Activated CD8-positive, alpha-beta T cell treated with anti-CD3 and anti-CD28 coated beads for 36 hours (primary cell): ENCODE data around the gene SLC16A5. TPM values are rescaled to one million over a fixed set of nuclear protein-coding genes. Genes with fewer than 3 reads are reported as not detected.

Experiments
- ATAC-seq: fragments of 200-7000 bp; cut with Tn5 transposase; one replicate; pipeline ENCODE4 v1.10.0; 2021; ENCODE audit warnings: mild to moderate bottlenecking, moderate library complexity
- CTCF ChIA-PET: fragments of 350-600 bp; sonication (Branson Sonifier 250); formaldehyde crosslinking; loops from one replicate; lab custom pipeline; 2021; ENCODE audit warnings: antibody characterized with exemption; lab: Charles Lee
- POLR2A ChIA-PET: fragments of 350-600 bp; sonication (Branson Sonifier 250); formaldehyde crosslinking; loops from one replicate; lab custom pipeline; 2021; ENCODE audit warnings: antibody characterized with exemption; lab: Charles Lee
- DNase-seq: peaks from one replicate; pipeline ENCODE4 v3.0.0-alpha.2; 2020
- H3K27ac Mint-ChIP-seq: one replicate; pipeline ENCODE4 v1.8.0; 2021; ENCODE audit warnings: mild to moderate bottlenecking, mixed read lengths
- H3K27me3 Mint-ChIP-seq: one replicate; pipeline ENCODE4 v1.8.0; 2021; ENCODE audit warnings: mixed read lengths
- H3K36me3 Mint-ChIP-seq: one replicate; pipeline ENCODE4 v1.8.0; 2021; ENCODE audit warnings: low read depth, mixed read lengths
- H3K4me1 Mint-ChIP-seq: one replicate; pipeline ENCODE4 v1.8.0; 2021; ENCODE audit warnings: low read depth, mixed read lengths
- H3K4me3 Mint-ChIP-seq: one replicate; pipeline ENCODE4 v1.8.0; 2021; ENCODE audit warnings: mild to moderate bottlenecking, moderate library complexity, mixed read lengths
- H3K9me3 Mint-ChIP-seq: one replicate; pipeline ENCODE4 v1.8.0; 2021; ENCODE audit warnings: mixed read lengths
- intact Hi-C: fragments of 100-400 bp; cut with micrococcal nuclease; formaldehyde crosslinking; loops from one replicate; pipeline ENCODE4 v1.10.0; 2022
- total RNA-seq, 2 experiments: library from RNA; stranded (reverse); gene quantifications; one replicate each; pipeline ENCODE4 v1.2.3, GENCODE V29; 2021
- TF ChIP-seq, protein P1 (sequence below): fragments of 200-600 bp; IDR thresholded peaks from one replicate; pipeline ENCODE4 v1.8.0; 2022; ENCODE audit warnings: antibody characterized with exemption, mild to moderate bottlenecking

Gene SLC16A5
- total RNA-seq, 2 experiments from 2014 or later: 2.0 to 2.8 TPM

DNA sequence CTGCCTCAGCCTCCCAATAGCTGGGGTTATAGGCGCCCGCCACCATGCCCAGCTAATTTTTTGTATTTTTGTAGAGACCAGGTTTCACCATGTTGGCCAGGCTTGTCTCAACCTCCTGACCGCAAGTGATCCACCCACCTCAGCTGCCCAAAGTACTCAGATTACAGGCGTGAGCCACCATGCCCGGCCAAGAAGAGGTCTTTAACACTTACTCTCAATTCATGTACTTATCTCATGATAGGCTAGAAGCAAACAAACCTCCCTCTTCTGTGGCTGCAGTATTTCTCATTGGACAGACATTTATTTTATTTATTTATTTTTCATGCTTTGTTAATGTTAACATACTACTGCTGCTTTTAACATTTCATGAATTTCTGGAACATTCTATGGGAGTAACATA lies 50.8 kb downstream of the SLC16A5 start:
- TF ChIP-seq, protein P1, sequence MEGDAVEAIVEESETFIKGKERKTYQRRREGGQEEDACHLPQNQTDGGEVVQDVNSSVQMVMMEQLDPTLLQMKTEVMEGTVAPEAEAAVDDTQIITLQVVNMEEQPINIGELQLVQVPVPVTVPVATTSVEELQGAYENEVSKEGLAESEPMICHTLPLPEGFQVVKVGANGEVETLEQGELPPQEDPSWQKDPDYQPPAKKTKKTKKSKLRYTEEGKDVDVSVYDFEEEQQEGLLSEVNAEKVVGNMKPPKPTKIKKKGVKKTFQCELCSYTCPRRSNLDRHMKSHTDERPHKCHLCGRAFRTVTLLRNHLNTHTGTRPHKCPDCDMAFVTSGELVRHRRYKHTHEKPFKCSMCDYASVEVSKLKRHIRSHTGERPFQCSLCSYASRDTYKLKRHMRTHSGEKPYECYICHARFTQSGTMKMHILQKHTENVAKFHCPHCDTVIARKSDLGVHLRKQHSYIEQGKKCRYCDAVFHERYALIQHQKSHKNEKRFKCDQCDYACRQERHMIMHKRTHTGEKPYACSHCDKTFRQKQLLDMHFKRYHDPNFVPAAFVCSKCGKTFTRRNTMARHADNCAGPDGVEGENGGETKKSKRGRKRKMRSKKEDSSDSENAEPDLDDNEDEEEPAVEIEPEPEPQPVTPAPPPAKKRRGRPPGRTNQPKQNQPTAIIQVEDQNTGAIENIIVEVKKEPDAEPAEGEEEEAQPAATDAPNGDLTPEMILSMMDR: no peak
- Mint-ChIP-seq H3K4me1 (peaks cover 9% of the 10 kb centered on the region), H3K9me3 (no peaks in the 10 kb centered on the region), H3K27me3 (no peaks in the 10 kb centered on the region), H3K4me3 (no peak overlapping the region), H3K36me3 (peaks cover 26% of the 10 kb centered on the region), H3K27ac (no peak overlapping the region)
- DNase-seq (no peak), ATAC-seq (no peak)
- ChIA-PET CTCF (interaction anchor here (1.0 to 1.8 kb wide), 2 partner anchors 24 to 382 kb away, joined by 3 to 8 read pairs; no protein-coding TSS in a partner anchor), POLR2A (interaction anchor here (1.0 to 2.4 kb wide), 2 partner anchors 16 to 17 kb away, joined by 3 to 7 read pairs; partner anchors contain the start of gene JPT1)
- intact Hi-C loops: no loop called here

DNA sequence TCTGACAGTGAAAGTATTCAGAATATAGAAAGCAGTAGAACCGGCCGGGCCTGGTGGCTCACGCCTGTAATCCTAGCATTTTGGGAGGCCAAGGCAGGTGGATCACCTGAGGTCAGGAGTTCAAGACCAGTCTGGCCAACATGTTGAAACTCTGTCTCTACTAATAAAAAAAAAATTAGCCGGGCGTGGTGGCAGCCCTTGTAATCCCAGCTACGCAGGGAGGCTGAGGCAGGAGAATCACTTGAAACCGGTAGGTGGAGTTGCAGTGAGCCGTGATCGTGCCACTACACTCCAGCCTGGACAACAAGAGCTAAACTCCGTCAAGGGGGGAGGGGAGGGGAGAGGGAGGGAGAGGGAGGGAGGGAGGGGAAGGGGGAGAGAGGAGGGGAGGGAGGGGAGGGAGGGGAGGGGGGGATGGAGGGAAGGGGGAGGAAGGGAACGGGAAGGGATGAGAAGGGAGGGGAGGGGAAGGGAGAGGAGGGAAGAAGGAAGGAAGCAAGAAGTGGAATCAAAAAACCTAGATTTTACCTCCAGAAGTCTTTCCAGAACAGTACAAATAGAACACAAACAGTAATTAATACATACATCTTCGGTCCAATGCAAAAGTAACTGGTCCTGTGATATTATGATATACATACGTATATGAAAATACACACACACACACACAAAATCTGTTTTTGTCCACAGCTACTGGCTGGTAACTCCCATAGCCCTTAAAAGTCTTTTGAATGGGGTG lies 54.6 kb downstream of the SLC16A5 start:
- ATAC-seq (no peak), DNase-seq (no peak)
- POLR2A ChIA-PET: interaction anchor here (0.6 to 1.7 kb wide), 6 partner anchors 9 to 36 kb away, joined by 3 to 6 read pairs (median 4); partner anchors contain the start of genes JPT1 and NT5C
- no peak overlapping the region for H3K27ac Mint-ChIP-seq
- intact Hi-C loops: no loop called here
- CTCF ChIA-PET: interaction anchor here (1.1 to 2.3 kb wide), 5 partner anchors 12 to 128 kb away, joined by 3 to 6 read pairs (median 4); no protein-coding TSS in a partner anchor
- H3K27me3 Mint-ChIP-seq: no peaks in the 10 kb centered on the region
- no peaks in the 10 kb centered on the region for H3K9me3 Mint-ChIP-seq
- no peak overlapping the region for H3K4me3 Mint-ChIP-seq
- peaks cover 9% of the 10 kb centered on the region for H3K4me1 Mint-ChIP-seq
- peaks cover 52% of the 10 kb centered on the region for H3K36me3 Mint-ChIP-seq
- TF ChIP-seq, protein P1: no peak

DNA sequence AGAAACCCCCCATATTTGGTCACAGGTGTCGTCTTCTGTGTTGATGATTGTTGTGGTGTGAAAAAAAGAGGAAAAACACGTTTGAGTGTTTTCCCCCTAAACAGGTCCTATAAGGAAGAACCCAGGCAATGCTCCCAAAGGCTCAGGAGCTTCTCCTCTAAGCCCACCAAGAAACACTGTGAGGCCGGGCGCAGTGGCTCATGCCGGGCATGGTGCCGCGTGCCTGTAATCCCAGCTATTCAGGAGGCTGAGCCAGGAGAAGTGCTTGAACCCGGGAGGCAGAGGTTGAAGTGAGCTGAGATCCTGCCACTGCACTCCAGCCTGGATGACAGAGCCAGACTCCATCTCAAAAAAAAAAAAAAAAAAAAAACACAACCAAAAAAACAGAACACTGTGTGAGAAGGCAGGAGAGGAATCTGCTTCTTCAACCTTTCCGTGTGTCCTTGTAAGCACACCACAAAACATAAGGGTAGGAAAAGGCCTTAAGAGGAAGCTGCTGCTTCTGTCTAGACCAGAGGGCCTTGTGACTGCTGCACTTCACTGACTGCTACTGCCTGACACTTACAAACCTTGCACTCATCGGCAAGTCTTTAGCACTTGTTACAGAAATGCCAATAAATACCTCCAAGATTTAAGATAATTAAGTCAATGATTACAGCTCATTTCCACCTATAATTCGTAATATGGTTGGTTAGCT lies 57.2 kb downstream of the SLC16A5 start:
- Mint-ChIP-seq H3K4me3 (no peak overlapping the region), H3K27ac (no peak overlapping the region), H3K27me3 (no peaks in the 10 kb centered on the region), H3K36me3 (peaks cover 64% of the 10 kb centered on the region), H3K9me3 (no peaks in the 10 kb centered on the region), H3K4me1 (peaks cover 15% of the 10 kb centered on the region)
- ChIA-PET POLR2A (interaction anchor here (0.9 to 1.6 kb wide), 7 partner anchors 9 to 98 kb away, joined by 4 to 8 read pairs (median 5); partner anchors contain the start of genes ATP5PD, JPT1 and KCTD2), CTCF (interaction anchor here (0.8 to 2.5 kb wide), 6 partner anchors 14 to 183 kb away, joined by 4 to 8 read pairs (median 6); partner anchors contain the start of gene NT5C)
- TF ChIP-seq, protein P1: no peak
- no peak for DNase-seq
- no peak for ATAC-seq
- intact Hi-C loops: no loop called here

DNA sequence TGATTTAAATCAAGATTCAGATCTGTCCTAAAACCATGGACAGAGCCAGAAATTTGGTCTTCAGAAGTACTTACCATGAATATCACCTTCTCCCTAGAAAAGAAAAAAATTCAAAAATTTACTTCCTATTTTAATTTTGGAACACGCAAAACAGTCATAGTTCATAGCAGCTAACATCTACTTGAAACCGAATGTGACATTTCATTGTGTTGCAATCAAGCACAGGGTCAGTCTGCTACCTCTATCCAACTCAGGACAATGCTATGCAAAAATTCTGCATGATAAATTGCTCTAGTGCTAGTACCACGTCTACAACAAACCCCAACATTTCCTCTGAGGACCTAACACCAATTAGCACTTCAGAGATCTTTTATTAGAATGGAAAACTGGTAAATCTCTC lies 58.8 kb downstream of the SLC16A5 start:
- intact Hi-C loops: no loop called here
- H3K27ac Mint-ChIP-seq: no peak overlapping the region
- no peak overlapping the region for H3K4me3 Mint-ChIP-seq
- DNase-seq (no peak), ATAC-seq (no peak)
- TF ChIP-seq, protein P1: no peak
- ChIA-PET POLR2A (interaction anchor here (1.6 kb wide), 1 partner anchor 10 kb away, joined by 6 read pairs; no protein-coding TSS in a partner anchor), CTCF (interaction anchor here (1.2 to 2.5 kb wide), 2 partner anchors 24 to 33 kb away, joined by 7 read pairs; no protein-coding TSS in a partner anchor)
- no peaks in the 10 kb centered on the region for H3K27me3 Mint-ChIP-seq
- no peaks in the 10 kb centered on the region for H3K9me3 Mint-ChIP-seq
- peaks cover 8% of the 10 kb centered on the region for H3K4me1 Mint-ChIP-seq
- peaks cover 52% of the 10 kb centered on the region for H3K36me3 Mint-ChIP-seq
